ENCODE results near the gene PPARA. TPM values are rescaled to one million over a fixed set of nuclear protein-coding genes. Genes with fewer than 3 reads are reported as not detected.

The PPARA gene
- polyA plus RNA-seq, 3 donors = 3.7 to 6.3 (median 4.9) TPM

DNA sequence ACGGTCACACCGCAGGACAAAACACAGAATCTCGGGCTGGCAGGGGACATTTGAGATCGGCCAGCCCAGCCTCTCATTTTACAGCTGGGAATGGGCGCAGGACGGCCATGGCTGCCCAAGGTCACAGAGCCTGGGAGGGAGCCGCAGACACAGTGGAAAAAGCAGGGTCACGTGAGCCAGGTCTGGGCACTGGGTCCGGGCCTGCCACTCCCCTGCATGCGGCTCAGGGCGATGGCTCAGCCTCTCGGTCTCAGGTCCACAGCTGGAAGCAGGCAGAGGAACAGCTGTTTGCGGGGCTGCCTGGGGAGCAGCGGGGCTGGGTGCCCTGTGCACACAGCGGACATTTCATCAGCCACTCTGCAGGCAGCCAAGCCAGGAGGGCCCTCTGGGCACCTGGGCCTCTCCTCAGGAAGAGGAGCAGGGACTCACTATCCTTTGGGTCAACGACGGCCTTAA lies 10.4 kb upstream of the PPARA start:
- H3K36me3 ChIP-seq (replicated peaks in 1 of 2; ENCODE audit: control insufficient read depth in 1 of 2, insufficient read depth in 2 of 2, low read length in 2 of 2) = no peaks in the 10 kb centered on the region
- no peaks in the 10 kb centered on the region for H3K79me2 ChIP-seq (ENCODE audit: insufficient read depth, low read length)
- H3K4me3 ChIP-seq (replicated peaks in 1 of 3; ENCODE audit: low read depth in 2 of 3, low read length in 3 of 3) = no peak overlapping the region
- no peak overlapping the region for H3K27ac ChIP-seq (ENCODE audit: low read depth in 1 of 2, low read length in 2 of 2)
- intact Hi-C loops (cut with micrococcal nuclease) = no loop called here
- H2AFZ ChIP-seq (ENCODE audit: insufficient read depth, low read depth, low read length, poor library complexity, severe bottlenecking) = no peak overlapping the region
- no peaks in the 10 kb centered on the region for H3K27me3 ChIP-seq (ENCODE audit: control insufficient read depth in 2 of 2, insufficient read depth in 2 of 2, low read length in 2 of 2)
- peaks cover 4 to 9% (median 6%) of the 10 kb centered on the region in 3 donors for H3K27me3 Mint-ChIP-seq (ENCODE audit: low read depth in 3 of 3)
- H3K4me2 ChIP-seq (replicated peaks; ENCODE audit: extremely low read depth, low read length, poor library complexity, severe bottlenecking) = no peak overlapping the region
- H3K4me3 Mint-ChIP-seq = no peak overlapping the region
- 96% methylated on average over 17 of the region's 17 CpGs for WGBS (ENCODE audit: insufficient coverage)
- no peak overlapping the region for H3K27ac Mint-ChIP-seq
- H4K20me1 ChIP-seq (ENCODE audit: insufficient read depth, low read length) = no peaks in the 10 kb centered on the region
- no peak overlapping the region for H3K9ac ChIP-seq (ENCODE audit: insufficient read depth, low read length, poor library complexity, severe bottlenecking)
- no peaks in the 10 kb centered on the region for H3K4me1 ChIP-seq (ENCODE audit: control insufficient read depth in 1 of 2, insufficient read depth in 2 of 2, low read length in 2 of 2)
- TF ChIP-seq, protein P1, sequence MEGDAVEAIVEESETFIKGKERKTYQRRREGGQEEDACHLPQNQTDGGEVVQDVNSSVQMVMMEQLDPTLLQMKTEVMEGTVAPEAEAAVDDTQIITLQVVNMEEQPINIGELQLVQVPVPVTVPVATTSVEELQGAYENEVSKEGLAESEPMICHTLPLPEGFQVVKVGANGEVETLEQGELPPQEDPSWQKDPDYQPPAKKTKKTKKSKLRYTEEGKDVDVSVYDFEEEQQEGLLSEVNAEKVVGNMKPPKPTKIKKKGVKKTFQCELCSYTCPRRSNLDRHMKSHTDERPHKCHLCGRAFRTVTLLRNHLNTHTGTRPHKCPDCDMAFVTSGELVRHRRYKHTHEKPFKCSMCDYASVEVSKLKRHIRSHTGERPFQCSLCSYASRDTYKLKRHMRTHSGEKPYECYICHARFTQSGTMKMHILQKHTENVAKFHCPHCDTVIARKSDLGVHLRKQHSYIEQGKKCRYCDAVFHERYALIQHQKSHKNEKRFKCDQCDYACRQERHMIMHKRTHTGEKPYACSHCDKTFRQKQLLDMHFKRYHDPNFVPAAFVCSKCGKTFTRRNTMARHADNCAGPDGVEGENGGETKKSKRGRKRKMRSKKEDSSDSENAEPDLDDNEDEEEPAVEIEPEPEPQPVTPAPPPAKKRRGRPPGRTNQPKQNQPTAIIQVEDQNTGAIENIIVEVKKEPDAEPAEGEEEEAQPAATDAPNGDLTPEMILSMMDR (IDR thresholded peaks at IDR 0.05) = no peak
- peaks cover 7 to 8% of the 10 kb centered on the region in 2 donors for H3K36me3 Mint-ChIP-seq
- H3K9me3 Mint-ChIP-seq = peaks cover 0 to 9% (median 8%) of the 10 kb centered on the region in 7 donors
- H3K9me3 ChIP-seq (replicated peaks in 1 of 2; ENCODE audit: control insufficient read depth in 1 of 2, insufficient read depth in 1 of 2, low read length in 2 of 2) = peaks cover 0 to 7% of the 10 kb centered on the region in 2 donors
- DNase-seq = no peak
- no peaks in the 10 kb centered on the region for H3K4me1 Mint-ChIP-seq

DNA sequence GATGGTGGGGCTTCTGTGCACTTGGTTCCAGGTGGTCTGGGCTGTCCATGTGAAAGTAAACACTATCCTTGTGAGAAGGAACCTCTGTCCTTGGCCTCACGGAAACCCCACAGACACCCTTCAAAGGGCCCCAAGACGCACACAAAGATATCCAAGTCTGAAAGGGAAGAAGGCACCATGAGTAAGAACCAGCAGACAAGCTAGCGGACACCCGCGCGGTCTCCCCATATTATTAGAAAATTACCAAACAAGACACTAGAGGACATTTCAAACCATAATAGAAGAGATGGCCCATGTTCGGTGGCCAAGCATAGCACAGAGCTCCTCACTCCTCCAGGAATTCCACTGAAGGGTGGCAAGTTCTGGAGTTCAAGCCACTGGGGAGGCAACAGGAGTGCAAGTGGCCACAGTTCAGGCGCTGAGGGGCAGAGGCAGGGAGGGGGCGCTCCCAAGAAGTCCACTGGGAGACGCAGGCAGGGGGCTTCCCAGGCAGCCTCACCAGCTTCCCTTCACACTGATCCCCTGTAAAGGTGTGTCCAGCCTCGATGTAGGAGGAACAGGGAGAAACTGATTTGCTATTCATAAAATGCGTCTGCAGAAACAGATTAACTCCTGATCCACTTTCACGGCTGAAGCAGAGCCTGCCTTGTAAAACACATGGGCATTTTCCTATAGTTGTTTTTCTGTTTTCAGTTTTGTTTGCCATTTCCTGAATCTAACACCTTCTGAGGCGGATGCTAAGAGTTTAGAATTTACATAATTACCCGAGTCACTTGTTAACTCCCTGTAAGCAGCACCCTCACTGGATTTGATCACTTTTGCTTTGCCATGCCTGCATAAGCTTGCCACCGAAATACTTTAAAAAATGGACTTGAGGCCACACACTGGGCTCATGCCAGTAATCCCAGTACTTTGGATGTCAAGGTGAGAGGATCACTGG lies 9.1 kb upstream of the PPARA start:
- H3K36me3 Mint-ChIP-seq = peaks cover 3 to 4% of the 10 kb centered on the region in 2 donors
- Histone ChIP-seq H3K9ac (ENCODE audit: insufficient read depth, low read length, poor library complexity, severe bottlenecking) (no peak overlapping the region), H3K36me3 (replicated peaks in 1 of 2; ENCODE audit: control insufficient read depth in 1 of 2, insufficient read depth in 2 of 2, low read length in 2 of 2) (no peaks in the 10 kb centered on the region), H3K9me3 (replicated peaks in 1 of 2; ENCODE audit: control insufficient read depth in 1 of 2, insufficient read depth in 1 of 2, low read length in 2 of 2) (peaks cover 0 to 7% of the 10 kb centered on the region in 2 donors), H4K20me1 (ENCODE audit: insufficient read depth, low read length) (no peaks in the 10 kb centered on the region), H3K27ac (ENCODE audit: low read depth in 1 of 2, low read length in 2 of 2) (no peak overlapping the region), H3K27me3 (ENCODE audit: control insufficient read depth in 2 of 2, insufficient read depth in 2 of 2, low read length in 2 of 2) (no peaks in the 10 kb centered on the region), H3K4me2 (replicated peaks; ENCODE audit: extremely low read depth, low read length, poor library complexity, severe bottlenecking) (no peak overlapping the region), H3K4me1 (ENCODE audit: control insufficient read depth in 1 of 2, insufficient read depth in 2 of 2, low read length in 2 of 2) (no peaks in the 10 kb centered on the region), H2AFZ (ENCODE audit: insufficient read depth, low read depth, low read length, poor library complexity, severe bottlenecking) (no peak overlapping the region), H3K4me3 (replicated peaks in 1 of 3; ENCODE audit: low read depth in 2 of 3, low read length in 3 of 3) (no peak overlapping the region), H3K79me2 (ENCODE audit: insufficient read depth, low read length) (no peaks in the 10 kb centered on the region)
- H3K9me3 Mint-ChIP-seq = peaks cover 0 to 9% (median 8%) of the 10 kb centered on the region in 7 donors
- H3K27ac Mint-ChIP-seq = no peak overlapping the region
- TF ChIP-seq, protein P1 (IDR thresholded peaks at IDR 0.05) = no peak
- intact Hi-C loops (cut with micrococcal nuclease) = no loop called here
- H3K27me3 Mint-ChIP-seq (ENCODE audit: low read depth in 3 of 3) = peaks cover 9 to 15% (median 12%) of the 10 kb centered on the region in 3 donors
- no peak overlapping the region for H3K4me3 Mint-ChIP-seq
- no peak for DNase-seq
- H3K4me1 Mint-ChIP-seq = no peaks in the 10 kb centered on the region
- whole genome bisulfite sequencing (ENCODE audit: insufficient coverage) = 68% methylated on average over 4 of the region's 16 CpGs
